ENCODE results near the gene GPR151. TPM values are rescaled to one million over a fixed set of nuclear protein-coding genes. Genes with fewer than 3 reads are reported as not detected.

GPR151 gene
- total RNA-seq, 2 experiments from 2014 or later, result not detected

GRCh38 chr5:146514575-146514974 lies 1.4 kb downstream of the GPR151 start:
- peaks cover 15% of the 10 kb centered on the region for H3K36me3 Mint-ChIP-seq
- H3K4me1 Mint-ChIP-seq (ENCODE audit: low read depth), result no peaks in the 10 kb centered on the region
- no peaks in the 10 kb centered on the region for H3K9me3 Mint-ChIP-seq
- ChIA-PET CTCF (interaction anchor here (1.1 to 5.5 kb wide), 2 partner anchors 9 to 18 kb away, joined by 3 to 23 read pairs; no protein-coding TSS in a partner anchor), POLR2A (no interaction called here)
- no peak overlapping the region for H3K4me3 Mint-ChIP-seq
- no peak for DNase-seq
- H3K27me3 Mint-ChIP-seq, result no peaks in the 10 kb centered on the region
- no peak overlapping the region for H3K27ac Mint-ChIP-seq
- intact Hi-C loops (cut with micrococcal nuclease), result no loop called here

GRCh38 chr5:146513462-146513861 lies 2.5 kb downstream of the GPR151 start:
- no peak for DNase-seq
- no peaks in the 10 kb centered on the region for H3K27me3 Mint-ChIP-seq
- no peaks in the 10 kb centered on the region for H3K9me3 Mint-ChIP-seq
- no peak overlapping the region for H3K27ac Mint-ChIP-seq
- intact Hi-C loops (cut with micrococcal nuclease), result no loop called here
- H3K4me3 Mint-ChIP-seq, result no peak overlapping the region
- ChIA-PET CTCF (interaction anchor here (0.9 to 5.5 kb wide), 2 partner anchors 19 to 104 kb away, joined by 3 to 23 read pairs; no protein-coding TSS in a partner anchor), POLR2A (no interaction called here)
- H3K36me3 Mint-ChIP-seq, result peaks cover 20% of the 10 kb centered on the region
- no peaks in the 10 kb centered on the region for H3K4me1 Mint-ChIP-seq (ENCODE audit: low read depth)

- intact Hi-C loops (cut with micrococcal nuclease), result no loop called here
- Mint-ChIP-seq H3K4me1 (ENCODE audit: low read depth) (no peaks in the 10 kb centered on the region), H3K36me3 (peaks cover 36% of the 10 kb centered on the region), H3K27me3 (no peaks in the 10 kb centered on the region), H3K9me3 (no peaks in the 10 kb centered on the region), H3K27ac (no peak overlapping the region), H3K4me3 (no peak overlapping the region)
- no peak for DNase-seq
- CTCF ChIA-PET, result no interaction called here
- POLR2A ChIA-PET, result no interaction called here
Observed at GRCh38 chr5:146510559-146511125, 5.3 kb downstream of the GPR151 start.

GRCh38 chr5:146507428-146507827 lies 8.6 kb downstream of the GPR151 start:
- ChIA-PET CTCF (no interaction called here), POLR2A (no interaction called here)
- no peak for DNase-seq
- intact Hi-C loops (cut with micrococcal nuclease), result no loop called here
- H3K4me1 Mint-ChIP-seq (ENCODE audit: low read depth), result no peaks in the 10 kb centered on the region
- no peak overlapping the region for H3K4me3 Mint-ChIP-seq
- H3K27ac Mint-ChIP-seq, result no peak overlapping the region
- no peaks in the 10 kb centered on the region for H3K27me3 Mint-ChIP-seq
- H3K9me3 Mint-ChIP-seq, result no peaks in the 10 kb centered on the region
- H3K36me3 Mint-ChIP-seq, result peaks cover 55% of the 10 kb centered on the region

GRCh38 chr5:146499680-146500079 lies 16.3 kb downstream of the GPR151 start:
- Mint-ChIP-seq H3K27ac (no peak overlapping the region), H3K4me1 (ENCODE audit: low read depth) (no peaks in the 10 kb centered on the region), H3K27me3 (no peaks in the 10 kb centered on the region), H3K36me3 (peaks cover 28% of the 10 kb centered on the region), H3K4me3 (no peak overlapping the region), H3K9me3 (no peaks in the 10 kb centered on the region)
- POLR2A ChIA-PET, result no interaction called here
- intact Hi-C loops (cut with micrococcal nuclease), result no loop called here
- CTCF ChIA-PET, result interaction anchor here (1.4 to 1.6 kb wide), 2 partner anchors 25 to 32 kb away, joined by 4 to 5 read pairs; no protein-coding TSS in a partner anchor
- DNase-seq, result no peak

GRCh38 chr5:146494656-146495055 lies 21.3 kb downstream of the GPR151 start:
- POLR2A ChIA-PET, result no interaction called here
- peaks cover 32% of the 10 kb centered on the region for H3K36me3 Mint-ChIP-seq

GRCh38 chr5:146490089-146490843 lies 25.7 kb downstream of the GPR151 start:
- no peak overlapping the region for H3K4me3 Mint-ChIP-seq
- ChIA-PET CTCF (interaction anchor here (1.1 kb wide), 1 partner anchor 43 kb away, joined by 3 read pairs; no protein-coding TSS in a partner anchor), POLR2A (no interaction called here)
- H3K27me3 Mint-ChIP-seq, result no peaks in the 10 kb centered on the region
- H3K9me3 Mint-ChIP-seq, result no peaks in the 10 kb centered on the region
- H3K36me3 Mint-ChIP-seq, result peaks cover 43% of the 10 kb centered on the region
- no peaks in the 10 kb centered on the region for H3K4me1 Mint-ChIP-seq (ENCODE audit: low read depth)
- intact Hi-C loops (cut with micrococcal nuclease), result no loop called here
- no peak for DNase-seq
- no peak overlapping the region for H3K27ac Mint-ChIP-seq

More at GRCh38 chr5:146494656-146495055, 21.3 kb downstream of the GPR151 start:
- no peak overlapping the region for H3K27ac Mint-ChIP-seq
- no peaks in the 10 kb centered on the region for H3K27me3 Mint-ChIP-seq
- CTCF ChIA-PET, result no interaction called here
- no peak overlapping the region for H3K4me3 Mint-ChIP-seq
- intact Hi-C loops (cut with micrococcal nuclease), result no loop called here
- H3K9me3 Mint-ChIP-seq, result no peaks in the 10 kb centered on the region
- H3K4me1 Mint-ChIP-seq (ENCODE audit: low read depth), result no peaks in the 10 kb centered on the region
- DNase-seq, result no peak

- intact Hi-C loops (cut with micrococcal nuclease), result no loop called here
- CTCF ChIA-PET, result no interaction called here
- no peaks in the 10 kb centered on the region for H3K27me3 Mint-ChIP-seq
- H3K9me3 Mint-ChIP-seq, result no peaks in the 10 kb centered on the region
- no peaks in the 10 kb centered on the region for H3K4me1 Mint-ChIP-seq (ENCODE audit: low read depth)
- no peak overlapping the region for H3K4me3 Mint-ChIP-seq
- POLR2A ChIA-PET, result no interaction called here
- H3K36me3 Mint-ChIP-seq, result peaks cover 59% of the 10 kb centered on the region
- no peak for DNase-seq
- H3K27ac Mint-ChIP-seq, result no peak overlapping the region
Observed at GRCh38 chr5:146484714-146485391, 31.1 kb downstream of the GPR151 start.

GRCh38 chr5:146482775-146483174 lies 33.2 kb downstream of the GPR151 start:
- H3K27me3 Mint-ChIP-seq, result no peaks in the 10 kb centered on the region
- peaks cover 51% of the 10 kb centered on the region for H3K36me3 Mint-ChIP-seq

GRCh38 chr5:146475906-146476305 lies 40.1 kb downstream of the GPR151 start:
- POLR2A ChIA-PET, result interaction anchor here (1.1 kb wide), 1 partner anchor 11 kb away, joined by 3 read pairs; no protein-coding TSS in a partner anchor
- no peak overlapping the region for H3K4me3 Mint-ChIP-seq
- no peaks in the 10 kb centered on the region for H3K27me3 Mint-ChIP-seq
- peaks cover 50% of the 10 kb centered on the region for H3K36me3 Mint-ChIP-seq
- intact Hi-C loops (cut with micrococcal nuclease), result no loop called here
- DNase-seq, result no peak
- H3K27ac Mint-ChIP-seq, result no peak overlapping the region
- H3K4me1 Mint-ChIP-seq (ENCODE audit: low read depth), result peaks cover 3% of the 10 kb centered on the region
- CTCF ChIA-PET, result interaction anchor here (1.0 kb wide), 1 partner anchor 58 kb away, joined by 3 read pairs; no protein-coding TSS in a partner anchor
- H3K9me3 Mint-ChIP-seq, result no peaks in the 10 kb centered on the region

More at GRCh38 chr5:146482775-146483174, 33.2 kb downstream of the GPR151 start:
- no peaks in the 10 kb centered on the region for H3K4me1 Mint-ChIP-seq (ENCODE audit: low read depth)
- no peak overlapping the region for H3K27ac Mint-ChIP-seq
- H3K9me3 Mint-ChIP-seq, result no peaks in the 10 kb centered on the region
- no peak for DNase-seq
- intact Hi-C loops (cut with micrococcal nuclease), result no loop called here
- H3K4me3 Mint-ChIP-seq, result no peak overlapping the region
- CTCF ChIA-PET, result no interaction called here
- POLR2A ChIA-PET, result no interaction called here

GRCh38 chr5:146475190-146475780 lies 40.7 kb downstream of the GPR151 start:
- CTCF ChIA-PET, result no interaction called here

GRCh38 chr5:146474065-146474464 lies 41.9 kb downstream of the GPR151 start:
- Mint-ChIP-seq H3K27ac (no peak overlapping the region), H3K9me3 (no peaks in the 10 kb centered on the region), H3K27me3 (no peaks in the 10 kb centered on the region), H3K4me3 (no peak overlapping the region), H3K36me3 (peaks cover 51% of the 10 kb centered on the region), H3K4me1 (ENCODE audit: low read depth) (peaks cover 3% of the 10 kb centered on the region)
- POLR2A ChIA-PET, result no interaction called here
- no peak for DNase-seq
- intact Hi-C loops (cut with micrococcal nuclease), result no loop called here
- CTCF ChIA-PET, result interaction anchor here (0.9 to 1.1 kb wide), 2 partner anchors 24 to 26 kb away, joined by 3 to 5 read pairs; no protein-coding TSS in a partner anchor

More at GRCh38 chr5:146475190-146475780, 40.7 kb downstream of the GPR151 start:
- no peaks in the 10 kb centered on the region for H3K9me3 Mint-ChIP-seq
- H3K27me3 Mint-ChIP-seq, result no peaks in the 10 kb centered on the region
- no peak overlapping the region for H3K27ac Mint-ChIP-seq
- intact Hi-C loops (cut with micrococcal nuclease), result no loop called here
- H3K4me3 Mint-ChIP-seq, result no peak overlapping the region
- DNase-seq, result no peak
- POLR2A ChIA-PET, result no interaction called here
- H3K4me1 Mint-ChIP-seq (ENCODE audit: low read depth), result peaks cover 3% of the 10 kb centered on the region
- peaks cover 51% of the 10 kb centered on the region for H3K36me3 Mint-ChIP-seq

Data from activated CD4-positive, alpha-beta memory T cell treated with anti-CD3 and anti-CD28 coated beads for 36 hours (primary cell).